NCI-H187 treated with DMSO at 0.1 percent for 48 hours (cell line): ENCODE measurements around the gene ALKBH4.
"Not testable (repeated sequence)": the region's sequence is repeated elsewhere in the genome, so short reads cannot be mapped to it uniquely, and the experiment has no call there.

ENCODE experiments used
- DNase-seq: peaks from one replicate; lab custom pipeline; 2025; lab: John Stamatoyannopoulos, UW

The ALKBH4 gene

GRCh38 chr7:102426268-102427018, 38.2 kb downstream of the ALKBH4 start:
- DNase-seq, result no peak

GRCh38 chr7:102425639-102426267, 38.9 kb downstream of the ALKBH4 start:
- DNase-seq, result no peak

GRCh38 chr7:102424787-102425218, 39.9 kb downstream of the ALKBH4 start:
- no peak for DNase-seq

- DNase-seq, result no peak
These were observed 40.5 kb downstream of the ALKBH4 start for GRCh38 chr7:102424129-102424551.

- no peak for DNase-seq
These were observed 42.9 kb downstream of the ALKBH4 start for GRCh38 chr7:102421706-102422240.

GRCh38 chr7:102418592-102418991, 46.1 kb downstream of the ALKBH4 start:
- DNase-seq, result no peak

- no peak for DNase-seq
These were observed 47.6 kb downstream of the ALKBH4 start for GRCh38 chr7:102417105-102417504.

- DNase-seq, result no peak
These were observed 48.3 kb downstream of the ALKBH4 start for GRCh38 chr7:102416406-102416805.

GRCh38 chr7:102415685-102416225, 48.9 kb downstream of the ALKBH4 start:
- DNase-seq, result no peak

- DNase-seq, result no peak
These were observed 51.1 kb downstream of the ALKBH4 start for GRCh38 chr7:102413611-102414010.

GRCh38 chr7:102413091-102413490, 51.6 kb downstream of the ALKBH4 start:
- DNase-seq, result no peak

GRCh38 chr7:102412548-102412947, 52.1 kb downstream of the ALKBH4 start:
- DNase-seq, result no peak

- DNase-seq, result no peak
These were observed 53.7 kb downstream of the ALKBH4 start for GRCh38 chr7:102410918-102411317.

GRCh38 chr7:102410123-102410522, 54.5 kb downstream of the ALKBH4 start:
- DNase-seq, result no peak

GRCh38 chr7:102409340-102409739, 55.3 kb downstream of the ALKBH4 start:
- no peak for DNase-seq

- DNase-seq, result not testable (repeated sequence)
These were observed 56.1 kb downstream of the ALKBH4 start for GRCh38 chr7:102408530-102408929.

GRCh38 chr7:102407910-102408309, 56.8 kb downstream of the ALKBH4 start:
- DNase-seq, result no peak
